ENCODE measurements around the gene TIE1. TPM values are rescaled to one million over a fixed set of nuclear protein-coding genes. Genes with fewer than 3 reads are reported as not detected.

Gene TIE1
- total RNA-seq, result 1 to 10 TPM; 5.1 to 7.6 TPM

DNA sequence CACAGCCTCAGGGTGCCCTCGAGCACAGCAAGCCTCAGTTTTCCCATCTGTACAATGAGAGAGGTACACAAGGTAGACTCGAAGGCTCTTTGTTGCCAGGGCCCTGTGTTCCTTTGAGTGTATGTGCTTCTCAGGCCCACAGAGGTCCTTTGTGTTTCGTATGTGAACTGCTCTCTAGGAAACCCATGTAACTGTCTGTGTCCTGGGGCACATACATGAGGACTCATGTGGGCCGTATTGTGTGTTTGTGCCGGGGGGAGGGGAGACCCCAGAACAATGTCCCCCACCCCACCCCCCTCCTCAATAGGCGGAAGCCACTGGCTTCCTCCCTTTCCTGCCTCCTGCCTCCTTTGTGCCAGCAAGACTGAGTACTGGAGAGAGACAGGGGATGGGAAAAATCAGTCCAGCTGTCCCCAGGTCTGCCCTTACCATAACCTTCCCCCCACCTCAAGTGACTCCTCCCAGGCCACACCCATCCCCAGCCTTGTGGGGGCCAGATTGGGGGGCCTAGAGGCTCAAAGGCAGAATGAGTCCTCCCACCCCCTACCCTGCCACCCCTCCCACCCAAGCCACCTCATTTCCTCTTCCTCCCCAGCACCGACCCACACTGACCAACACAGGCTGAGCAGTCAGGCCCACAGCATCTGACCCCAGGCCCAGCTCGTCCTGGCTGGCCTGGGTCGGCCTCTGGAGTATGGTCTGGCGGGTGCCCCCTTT, at the start of gene TIE1:
Gene TIE1 (plus strand): TSS at position 605 of the 717 bp plus-strand sequence. CDS start 90 bp downstream, at position 695.
- Histone ChIP-seq H3K9ac (ENCODE audit: low read depth in 2 of 2, low read length in 2 of 2) (no peak within 1 kb of the TSS), H3K9me3 (no peaks in the 10 kb centered on the region), H3K4me1 (peaks cover 11% of the 10 kb centered on the region), H3K27me3 (no peaks in the 10 kb centered on the region), H3K36me3 (no peaks in the 10 kb centered on the region), H3K27ac (no peak within 1 kb of the TSS), H3K4me3 (no peak within 1 kb of the TSS)
- TF ChIP-seq, protein P1, sequence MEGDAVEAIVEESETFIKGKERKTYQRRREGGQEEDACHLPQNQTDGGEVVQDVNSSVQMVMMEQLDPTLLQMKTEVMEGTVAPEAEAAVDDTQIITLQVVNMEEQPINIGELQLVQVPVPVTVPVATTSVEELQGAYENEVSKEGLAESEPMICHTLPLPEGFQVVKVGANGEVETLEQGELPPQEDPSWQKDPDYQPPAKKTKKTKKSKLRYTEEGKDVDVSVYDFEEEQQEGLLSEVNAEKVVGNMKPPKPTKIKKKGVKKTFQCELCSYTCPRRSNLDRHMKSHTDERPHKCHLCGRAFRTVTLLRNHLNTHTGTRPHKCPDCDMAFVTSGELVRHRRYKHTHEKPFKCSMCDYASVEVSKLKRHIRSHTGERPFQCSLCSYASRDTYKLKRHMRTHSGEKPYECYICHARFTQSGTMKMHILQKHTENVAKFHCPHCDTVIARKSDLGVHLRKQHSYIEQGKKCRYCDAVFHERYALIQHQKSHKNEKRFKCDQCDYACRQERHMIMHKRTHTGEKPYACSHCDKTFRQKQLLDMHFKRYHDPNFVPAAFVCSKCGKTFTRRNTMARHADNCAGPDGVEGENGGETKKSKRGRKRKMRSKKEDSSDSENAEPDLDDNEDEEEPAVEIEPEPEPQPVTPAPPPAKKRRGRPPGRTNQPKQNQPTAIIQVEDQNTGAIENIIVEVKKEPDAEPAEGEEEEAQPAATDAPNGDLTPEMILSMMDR (IDR thresholded peaks at IDR 0.05), result no peak
- intact Hi-C loops (cut with DNase I), result no loop called here
- DNase-seq, result no peak

DNA sequence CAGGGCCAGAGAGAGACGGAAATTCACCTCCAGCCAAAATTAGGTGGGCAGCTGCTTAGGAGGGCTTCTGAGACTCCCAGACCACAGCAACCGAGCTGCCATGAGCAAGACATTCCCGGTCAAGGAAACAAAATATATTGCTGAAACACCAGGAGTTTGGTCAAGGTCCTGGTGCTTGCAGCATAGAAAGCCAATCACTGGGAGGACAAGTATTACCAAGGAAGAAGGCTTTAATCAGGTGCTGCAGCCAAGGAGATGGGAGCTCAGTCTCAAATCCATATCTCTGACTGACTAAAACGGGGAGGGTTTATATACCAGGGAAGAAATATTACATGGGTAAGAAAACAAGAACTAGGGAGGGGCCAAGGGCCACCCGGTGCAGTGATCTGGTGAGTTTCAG, 49.8 kb upstream of the TIE1 start:
- TF ChIP-seq, protein P1 (IDR thresholded peaks at IDR 0.05), result no peak
- Histone ChIP-seq H3K4me3 (no peak overlapping the region), H3K27me3 (no peaks in the 10 kb centered on the region), H3K27ac (no peak overlapping the region), H3K9ac (ENCODE audit: low read depth in 2 of 2, low read length in 2 of 2) (no peak overlapping the region), H3K4me1 (no peaks in the 10 kb centered on the region), H3K36me3 (no peaks in the 10 kb centered on the region), H3K9me3 (no peaks in the 10 kb centered on the region)
- DNase-seq, result no peak
- intact Hi-C loops (cut with DNase I), result no loop called here

DNA sequence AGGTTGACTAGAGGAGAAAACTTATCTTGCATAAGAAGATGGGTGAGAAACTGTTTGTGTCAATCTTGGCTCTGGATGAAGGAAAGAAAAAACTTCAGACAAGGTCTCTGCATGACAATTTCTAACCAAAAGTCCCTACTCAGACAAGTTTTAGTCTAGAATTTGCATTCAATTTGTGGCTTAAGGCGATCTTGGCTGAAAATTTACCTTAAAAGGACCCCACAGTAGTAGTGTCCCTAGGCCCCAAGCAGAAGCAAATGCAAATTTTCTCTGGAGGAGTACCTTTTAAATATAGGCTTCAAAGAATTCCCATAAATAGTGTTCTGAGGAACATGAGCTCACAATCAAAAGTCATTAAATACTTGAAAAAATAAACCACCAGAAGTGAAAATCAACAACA, 48.6 kb upstream of the TIE1 start:
- no peak for DNase-seq
- no peaks in the 10 kb centered on the region for H3K4me1 ChIP-seq
- H3K36me3 ChIP-seq, result no peaks in the 10 kb centered on the region
- intact Hi-C loops (cut with DNase I), result no loop called here
- H3K9ac ChIP-seq (ENCODE audit: low read depth in 2 of 2, low read length in 2 of 2), result no peak overlapping the region
- H3K9me3 ChIP-seq, result no peaks in the 10 kb centered on the region
- no peak overlapping the region for H3K27ac ChIP-seq
- no peaks in the 10 kb centered on the region for H3K27me3 ChIP-seq
- H3K4me3 ChIP-seq, result no peak overlapping the region
- TF ChIP-seq, protein P1 (IDR thresholded peaks at IDR 0.05), result no peak

DNA sequence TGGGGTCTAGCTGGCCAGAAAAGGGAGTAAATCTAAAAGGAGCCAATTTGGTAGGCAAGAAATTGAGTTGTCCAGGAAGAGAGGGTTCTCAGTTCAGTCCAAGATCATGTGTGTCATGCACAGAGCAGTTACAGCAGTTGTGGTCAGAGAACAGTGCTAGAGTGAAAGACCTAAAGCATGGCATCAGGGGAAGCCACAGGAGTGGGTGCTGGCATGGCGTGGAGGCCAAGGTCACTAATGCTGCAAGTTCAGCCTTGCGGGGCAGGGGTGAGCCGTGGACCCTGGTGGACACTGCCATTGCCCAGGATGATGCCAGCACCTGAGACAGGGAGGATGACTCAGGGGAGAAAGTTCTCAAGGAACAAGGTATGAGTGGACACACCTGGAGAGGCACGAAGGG, 47.6 kb upstream of the TIE1 start:
- H3K27me3 ChIP-seq, result no peaks in the 10 kb centered on the region
- H3K4me1 ChIP-seq, result no peaks in the 10 kb centered on the region
- H3K4me3 ChIP-seq, result no peak overlapping the region
- TF ChIP-seq, protein P1 (IDR thresholded peaks at IDR 0.05), result no peak
- no peaks in the 10 kb centered on the region for H3K9me3 ChIP-seq
- H3K36me3 ChIP-seq, result no peaks in the 10 kb centered on the region
- H3K27ac ChIP-seq, result no peak overlapping the region
- no peak overlapping the region for H3K9ac ChIP-seq (ENCODE audit: low read depth in 2 of 2, low read length in 2 of 2)
- DNase-seq, result no peak
- intact Hi-C loops (cut with DNase I), result no loop called here

DNA sequence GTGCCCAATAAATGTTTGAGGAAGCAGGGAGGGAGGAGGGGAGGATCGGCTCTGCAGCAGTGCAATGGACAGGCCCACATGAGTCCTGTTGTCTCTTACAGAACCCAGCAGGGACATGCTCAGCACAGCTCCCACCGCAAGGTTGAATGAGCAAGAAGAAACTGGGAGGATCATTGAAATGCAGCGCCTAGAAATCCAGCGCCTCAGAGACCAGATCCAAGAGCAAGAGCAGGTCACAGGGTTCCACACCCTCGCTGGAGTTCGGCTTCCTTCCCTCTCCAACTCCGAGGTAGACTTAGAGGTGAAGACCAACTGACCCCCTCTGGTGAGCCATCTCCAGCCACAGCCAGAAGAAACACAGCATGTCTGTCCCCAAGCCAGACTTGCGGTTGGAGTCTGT, 46.9 kb upstream of the TIE1 start:
- TF ChIP-seq, protein P1 (IDR thresholded peaks at IDR 0.05), result no peak
- Histone ChIP-seq H3K27me3 (no peaks in the 10 kb centered on the region), H3K36me3 (no peaks in the 10 kb centered on the region), H3K9me3 (no peaks in the 10 kb centered on the region), H3K4me3 (no peak overlapping the region), H3K27ac (no peak overlapping the region), H3K9ac (ENCODE audit: low read depth in 2 of 2, low read length in 2 of 2) (no peak overlapping the region), H3K4me1 (no peaks in the 10 kb centered on the region)
- no peak for DNase-seq
- intact Hi-C loops (cut with DNase I), result no loop called here

Measured in colonic mucosa (tissue), 4 donors.